Activated CD4-positive, alpha-beta T cell treated with anti-CD3 and anti-CD28 coated beads for 24 hours (primary cell): ENCODE measurements around the gene PRKCD.

Experiments used
- DNase-seq, 2 donors: peaks; one replicate each; pipeline ENCODE4 v3.0.0-alpha.2; 2020; ENCODE audit warnings: low read depth in 2 of 2

Gene PRKCD

DNA sequence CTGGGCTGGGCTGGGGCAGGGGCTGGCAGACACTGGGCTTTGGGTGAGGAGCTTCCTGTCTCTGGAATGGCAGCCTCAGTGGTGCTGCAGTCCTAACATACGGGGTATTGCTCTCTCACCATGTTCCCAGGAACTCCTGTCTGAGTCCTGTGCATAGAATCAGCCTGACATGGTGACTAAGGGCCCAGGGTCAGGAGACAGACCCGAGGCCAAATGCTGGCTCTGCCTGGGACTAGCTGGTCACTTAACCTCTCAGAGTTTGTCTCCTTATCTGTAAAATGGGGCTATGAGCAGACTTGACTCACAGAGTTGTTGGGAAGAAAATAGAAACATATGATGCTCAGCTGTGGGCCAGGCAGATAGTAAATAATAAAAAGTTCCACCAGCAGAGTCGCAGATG, 28.3 kb downstream of the PRKCD start:
- DNase-seq, result no peak

DNA sequence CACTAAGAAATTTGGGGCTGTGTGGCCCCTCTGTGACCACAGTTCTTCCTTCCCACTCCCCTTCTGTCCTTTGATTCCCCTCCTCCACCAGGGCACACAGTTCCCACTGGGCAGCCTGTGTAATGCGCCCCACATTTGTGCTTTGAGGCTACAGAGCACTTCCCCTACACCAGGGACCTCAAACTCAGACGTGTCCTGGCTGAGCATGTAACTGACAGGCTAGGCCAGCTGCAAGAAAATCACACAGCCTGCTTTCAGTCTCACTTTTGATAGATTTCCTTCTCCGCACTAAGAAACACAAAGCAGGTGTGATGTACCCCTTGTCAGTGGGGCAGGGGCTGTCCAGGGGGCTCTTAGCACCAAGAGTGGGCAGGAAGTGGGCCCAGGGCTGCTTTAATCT, 29.6 kb downstream of the PRKCD start:
- no peak for DNase-seq

DNA sequence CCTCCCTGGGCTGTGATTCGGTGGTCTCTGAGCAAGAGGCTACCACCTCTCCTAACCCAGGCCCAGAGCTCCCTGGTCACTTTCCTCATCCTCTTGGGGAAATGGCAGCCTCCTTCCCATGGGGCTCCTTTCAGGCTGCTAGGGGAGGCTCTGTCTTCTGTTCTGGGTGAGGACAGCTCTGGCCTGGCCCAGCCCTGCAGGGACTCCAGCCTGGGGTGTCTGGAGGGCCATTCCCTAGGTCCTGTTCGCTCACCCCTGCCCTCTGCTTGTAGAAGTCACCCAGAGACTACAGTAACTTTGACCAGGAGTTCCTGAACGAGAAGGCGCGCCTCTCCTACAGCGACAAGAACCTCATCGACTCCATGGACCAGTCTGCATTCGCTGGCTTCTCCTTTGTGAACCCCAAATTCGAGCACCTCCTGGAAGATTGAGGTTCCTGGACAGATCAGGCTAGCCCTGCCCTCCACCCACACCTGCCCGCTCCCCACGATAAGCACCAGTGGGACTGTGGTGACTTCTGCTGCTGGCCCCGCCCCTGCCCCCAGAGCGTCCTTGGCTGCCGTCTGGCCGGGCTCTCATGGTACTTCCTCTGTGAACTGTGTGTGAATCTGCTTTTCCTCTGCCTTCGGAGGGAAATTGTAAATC, 30.9 kb downstream of the PRKCD start:
- DNase-seq, result no peak

DNA sequence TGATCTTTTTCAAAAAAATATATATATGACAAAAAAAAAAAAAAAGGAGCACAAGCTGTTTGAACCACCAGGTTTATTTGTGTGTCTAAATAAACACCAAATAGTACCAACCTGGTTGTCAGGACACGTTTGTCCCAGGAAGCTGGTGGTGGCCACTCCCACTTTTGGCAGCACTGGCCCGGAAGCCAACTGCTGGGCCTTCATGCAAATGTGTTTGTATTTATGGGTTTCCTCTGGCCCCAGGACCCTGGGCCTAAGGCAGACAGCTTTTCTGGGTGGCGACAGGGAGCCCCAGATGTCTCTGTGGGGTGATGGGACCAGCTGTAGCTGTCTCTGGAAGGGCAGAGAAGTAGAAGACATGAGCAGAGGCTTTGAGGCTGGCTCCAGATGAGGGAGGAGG, 31.6 kb downstream of the PRKCD start:
- no peak for DNase-seq

DNA sequence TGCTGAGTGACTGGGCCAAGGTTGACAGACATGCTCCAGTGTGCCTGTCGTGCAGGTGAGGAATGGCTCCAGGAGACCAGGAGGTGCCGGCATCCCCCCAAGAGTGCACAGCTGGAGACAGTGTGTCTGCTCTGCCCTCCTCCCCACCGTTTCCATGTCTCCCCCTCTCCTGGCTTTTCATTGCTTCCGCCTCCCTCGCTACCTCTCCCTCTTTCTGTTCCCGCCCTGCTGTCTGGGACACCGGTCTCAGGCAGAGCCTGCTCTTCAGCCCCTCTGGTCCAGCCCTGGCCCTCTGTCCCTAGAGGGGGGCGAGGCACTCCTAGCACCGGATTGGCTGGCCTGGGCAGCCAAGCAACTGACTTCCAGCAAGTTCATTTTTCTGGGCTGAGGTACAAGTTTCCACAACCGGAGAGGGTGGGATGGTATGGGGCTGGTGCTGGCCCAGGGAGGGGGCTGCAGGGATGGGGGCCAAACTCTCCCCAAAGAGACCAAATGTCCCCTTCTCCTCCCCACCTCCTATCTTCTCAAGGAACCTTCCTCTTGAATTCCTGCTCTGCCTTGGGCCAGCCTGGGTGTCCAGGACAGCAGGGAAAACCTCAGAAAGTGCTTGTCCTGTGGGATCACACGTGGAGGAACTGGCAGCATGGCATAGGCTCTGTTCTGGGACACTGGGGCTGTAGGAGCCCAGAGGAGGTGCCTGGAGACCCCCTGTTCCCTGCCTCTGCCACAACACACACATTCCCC, 32.6 kb downstream of the PRKCD start:
- no peak for DNase-seq

DNA sequence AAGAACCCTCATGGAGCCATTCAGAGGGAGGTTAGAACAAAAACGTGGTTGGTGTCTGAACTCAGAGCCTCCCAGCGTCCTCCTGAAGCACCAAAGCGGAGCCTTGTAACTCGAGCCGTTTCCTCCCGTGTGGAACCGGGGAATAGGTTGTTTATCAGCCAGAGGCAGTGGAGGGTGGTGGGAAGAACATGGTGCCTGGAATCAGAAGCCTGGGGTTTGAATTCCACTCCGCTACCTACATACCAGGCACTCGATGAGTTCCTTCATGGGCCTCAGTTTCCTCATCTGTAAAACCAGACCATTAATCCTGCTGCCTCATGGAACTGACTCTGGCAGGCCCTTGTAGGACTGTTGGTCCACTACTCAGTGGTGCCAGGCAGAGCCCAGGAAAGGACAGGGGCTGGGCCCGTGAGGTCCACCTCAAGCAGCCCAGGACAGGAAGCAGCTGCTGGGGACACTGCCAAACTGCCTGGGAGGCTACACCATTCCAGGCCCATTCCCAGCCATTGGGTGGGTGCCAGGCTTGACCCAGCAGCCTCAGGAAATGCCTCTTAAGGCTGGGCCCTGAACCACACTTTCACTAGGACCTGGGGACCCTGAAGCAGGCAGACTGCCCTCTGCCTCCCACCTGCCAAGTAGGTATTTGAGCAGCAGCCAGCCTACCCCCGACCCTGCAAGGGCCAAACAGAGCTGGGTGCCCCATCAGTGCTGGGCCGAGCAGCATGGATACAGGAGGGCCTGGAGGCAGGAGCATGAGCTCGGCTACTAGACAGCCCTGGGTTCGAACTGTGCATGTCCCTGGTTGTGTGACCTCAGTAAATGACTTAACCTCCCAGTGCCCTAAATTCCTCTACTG, 33.4 kb downstream of the PRKCD start:
- DNase-seq, result no peak

DNA sequence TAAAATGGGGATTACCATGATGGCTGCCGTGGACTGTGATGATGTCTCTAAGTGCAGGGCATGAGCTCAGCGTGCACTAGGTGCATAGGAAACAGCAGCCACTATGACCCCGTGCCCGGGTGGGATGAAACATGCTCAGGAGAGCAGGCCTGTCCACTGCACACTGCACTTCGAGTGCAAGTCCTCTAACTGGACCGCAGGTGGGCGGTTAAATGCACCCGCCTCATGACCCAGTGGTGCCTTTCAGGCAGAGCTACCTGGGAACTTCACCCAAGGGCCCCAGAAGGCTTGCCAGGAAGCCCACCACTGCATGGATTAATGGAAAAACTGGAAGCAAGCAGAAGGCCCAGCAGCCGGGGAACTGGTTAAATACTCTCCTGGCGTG, 34.0 kb downstream of the PRKCD start:
- no peak for DNase-seq

DNA sequence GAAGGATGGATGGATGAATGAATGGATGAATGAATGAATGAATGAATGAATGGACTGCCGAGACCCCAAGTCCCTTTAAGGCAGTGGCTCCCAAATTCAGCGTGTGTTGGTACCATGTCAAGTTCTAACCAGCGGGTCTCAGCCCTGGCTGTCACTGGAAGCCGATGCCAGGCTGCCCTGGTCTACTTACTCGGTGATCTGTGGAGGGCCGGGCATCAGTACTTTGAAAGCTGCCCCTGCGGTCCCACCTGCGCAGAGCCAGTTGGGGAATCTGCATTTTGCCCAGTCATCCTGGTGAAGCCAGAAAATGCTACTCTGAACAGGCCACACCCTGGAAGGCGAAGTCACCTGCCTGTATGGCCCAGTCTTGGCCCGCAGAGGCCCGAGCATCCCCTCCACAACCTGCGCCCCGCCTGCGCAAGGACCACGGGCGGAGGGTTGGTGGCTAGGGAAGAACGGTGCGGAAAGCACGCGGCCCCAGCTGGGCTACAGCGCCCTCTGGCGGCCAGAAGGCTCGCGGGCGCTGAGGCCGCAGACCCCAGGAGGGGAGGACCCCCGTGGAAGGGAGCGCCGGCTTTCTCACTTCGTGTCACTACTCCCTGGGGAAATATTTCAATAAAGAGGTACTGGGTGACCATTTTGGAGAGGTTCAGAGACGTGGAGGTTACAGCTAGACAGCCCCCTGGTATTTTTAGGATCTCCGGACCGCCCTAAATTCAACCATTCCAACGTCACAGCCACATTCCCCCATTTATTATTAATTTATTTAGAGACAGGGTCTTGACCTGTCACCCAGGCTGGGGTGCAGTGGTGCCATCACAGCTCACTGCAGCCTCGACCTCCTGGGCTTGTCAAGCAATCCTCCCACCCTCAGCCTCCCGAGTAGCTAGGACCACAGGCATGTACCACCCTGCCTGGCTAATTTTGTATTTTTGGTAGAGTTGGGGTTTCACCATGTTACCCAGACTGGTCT, 34.9 kb downstream of the PRKCD start:
- peak; percentile 40 to 52 for DNase-seq

DNA sequence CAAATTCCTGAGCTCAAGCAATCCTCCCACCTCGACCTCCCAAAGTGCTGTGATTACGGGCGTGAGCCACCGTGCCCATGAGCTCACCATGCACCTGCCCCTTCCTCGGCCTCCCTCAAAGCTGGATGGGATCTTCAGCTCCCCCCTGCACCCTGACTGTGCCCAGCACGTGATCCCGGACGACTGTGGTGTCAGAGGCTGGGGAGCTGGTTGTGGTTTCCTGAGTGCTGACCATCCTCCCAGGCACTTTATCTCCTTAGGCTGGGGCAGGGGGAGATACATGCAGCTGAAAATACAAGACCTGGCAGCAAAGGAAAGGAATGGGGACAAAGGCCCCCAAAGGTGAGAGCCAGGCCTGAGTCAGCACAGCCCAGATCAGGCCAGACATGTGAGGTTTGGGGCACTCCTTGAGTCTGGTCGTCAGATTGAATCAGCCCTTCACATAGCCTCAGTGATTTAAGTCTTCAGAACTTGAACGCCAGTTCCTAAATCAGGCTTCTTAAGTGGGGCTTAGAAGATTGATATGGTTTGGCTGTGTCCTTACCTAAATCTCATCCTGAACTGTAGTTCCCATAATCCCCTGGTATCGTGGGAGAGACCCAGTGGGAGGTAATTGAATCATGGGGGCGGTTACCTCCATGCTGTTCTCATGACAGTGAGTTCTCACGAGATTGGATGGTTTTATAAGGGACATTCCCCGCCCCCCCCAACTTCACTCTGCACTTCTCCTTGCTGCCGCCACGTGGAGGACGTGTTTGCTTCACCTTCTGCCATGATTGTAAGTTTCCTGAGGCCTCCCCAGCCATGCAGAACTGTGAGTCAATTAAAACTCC, 35.8 kb downstream of the PRKCD start:
- DNase-seq, result peak; percentile 24 to 31

DNA sequence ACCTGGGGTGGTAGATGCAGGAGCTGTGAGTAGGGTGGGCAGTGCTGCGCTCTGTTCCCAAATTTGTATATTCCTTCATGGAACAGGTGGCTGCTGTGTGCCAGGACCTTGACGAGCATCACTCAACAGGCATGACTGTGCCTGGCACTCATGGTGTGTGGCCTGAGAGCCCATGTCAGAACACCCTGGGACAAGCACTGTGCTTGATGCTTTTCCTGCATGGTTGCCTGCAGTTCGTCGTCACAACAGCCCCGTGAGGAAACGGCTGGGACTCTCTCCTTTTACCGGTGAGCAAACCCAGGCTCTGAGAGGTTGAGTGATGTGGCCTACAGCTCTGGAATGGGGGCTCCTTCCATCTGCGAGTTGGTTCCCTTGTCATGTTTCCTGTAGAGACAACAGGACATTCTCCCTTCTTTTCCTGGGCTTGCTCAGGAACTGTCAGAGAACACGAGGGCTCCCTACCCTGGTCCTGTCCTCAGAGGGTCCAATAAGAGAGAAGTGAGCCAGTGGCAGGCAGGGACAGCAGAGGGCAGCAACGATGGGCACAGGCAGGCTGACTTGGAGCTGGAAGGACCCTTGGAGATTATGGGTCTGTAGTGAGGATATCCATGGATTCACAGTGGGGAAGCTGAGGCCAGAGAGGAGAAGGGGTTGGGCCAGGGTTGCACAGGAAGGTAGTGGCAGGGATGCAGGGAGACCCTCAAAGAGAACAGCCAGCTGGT, 37.4 kb downstream of the PRKCD start:
- no peak for DNase-seq

DNA sequence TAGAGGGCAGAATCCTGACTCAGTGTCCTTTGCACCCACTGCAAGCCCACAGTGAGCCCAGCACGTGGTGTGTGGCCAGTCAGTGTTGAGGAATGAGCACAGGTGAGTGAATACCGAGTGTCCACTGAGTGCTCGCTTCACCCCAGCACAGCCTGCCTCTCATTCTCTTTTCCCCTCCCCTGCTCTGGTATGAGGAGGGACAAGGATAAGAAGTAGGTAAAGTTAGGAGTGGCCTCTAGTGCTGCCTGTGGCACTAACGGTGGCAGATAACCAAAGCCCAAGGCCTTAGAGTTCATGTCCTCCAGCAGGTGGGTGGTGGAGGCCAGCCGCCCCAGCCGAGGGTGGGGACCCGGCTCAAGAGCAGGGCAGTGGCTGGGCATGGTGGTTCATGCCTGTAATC, 38.0 kb downstream of the PRKCD start:
- no peak for DNase-seq

DNA sequence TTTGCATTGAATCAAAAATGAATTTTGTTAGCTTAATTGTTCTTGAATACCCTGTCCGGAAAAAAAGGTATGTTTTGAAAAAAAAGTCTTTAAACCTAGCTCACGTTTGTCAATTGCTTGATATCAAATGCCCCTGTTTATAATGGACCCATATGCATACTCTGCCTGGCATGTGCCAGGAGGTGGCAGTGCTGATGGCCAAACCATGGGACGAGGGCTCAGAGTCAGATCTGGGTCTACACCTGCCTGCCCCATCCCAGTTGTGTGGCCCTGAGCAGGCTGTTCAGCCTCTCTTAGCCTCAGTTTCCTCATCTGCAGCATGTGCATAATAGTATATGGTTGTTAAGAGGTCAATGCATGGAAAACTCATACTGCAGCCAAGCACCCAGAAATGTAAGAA, 38.8 kb downstream of the PRKCD start:
- no peak for DNase-seq

DNA sequence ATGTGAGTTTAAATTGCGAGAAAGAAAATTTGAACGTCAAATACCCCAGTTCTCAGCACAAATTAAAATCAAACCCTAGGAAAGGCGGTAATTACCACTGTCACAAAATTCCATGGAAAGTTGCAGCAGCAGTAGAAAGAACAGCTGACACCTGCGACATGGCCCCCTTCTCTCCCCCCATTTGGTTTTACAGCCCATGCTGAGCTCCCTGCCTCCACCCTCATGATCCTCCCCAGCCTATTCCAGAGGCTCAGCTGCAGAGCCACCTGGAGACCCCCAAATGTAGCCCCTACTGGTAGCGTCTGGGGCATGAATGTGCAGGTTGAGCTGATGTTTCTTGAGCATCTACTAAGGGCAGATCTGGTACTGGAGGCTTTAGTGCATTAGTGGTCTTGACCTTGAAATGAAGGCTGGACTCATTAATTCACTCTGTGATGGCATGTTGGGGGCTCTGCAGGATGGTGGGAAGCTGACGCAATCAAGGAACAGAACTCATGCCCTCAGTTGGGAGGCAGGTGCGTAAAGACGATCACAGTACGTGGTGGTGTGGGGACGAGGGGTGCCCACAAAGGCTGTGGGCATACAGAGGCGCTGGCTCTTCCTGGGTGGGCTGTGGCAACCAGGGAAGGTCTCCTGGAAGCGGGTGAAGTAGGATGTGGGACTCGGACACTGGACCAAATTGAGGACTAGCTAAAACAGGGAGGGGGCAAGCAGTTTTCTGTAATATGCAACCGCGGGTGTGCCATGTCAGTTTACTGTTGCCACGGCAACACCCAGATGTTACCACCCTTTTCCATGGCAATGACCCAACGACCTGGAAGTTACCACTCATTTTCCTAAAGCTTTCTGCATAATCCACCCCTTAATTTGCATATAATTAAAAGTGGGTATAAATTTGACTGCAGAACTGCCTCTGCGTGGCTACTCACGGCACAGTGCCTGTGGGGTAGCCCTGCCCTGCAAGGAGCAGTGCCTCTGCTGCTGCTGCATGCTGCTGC, 39.8 kb downstream of the PRKCD start:
- DNase-seq, result no peak

DNA sequence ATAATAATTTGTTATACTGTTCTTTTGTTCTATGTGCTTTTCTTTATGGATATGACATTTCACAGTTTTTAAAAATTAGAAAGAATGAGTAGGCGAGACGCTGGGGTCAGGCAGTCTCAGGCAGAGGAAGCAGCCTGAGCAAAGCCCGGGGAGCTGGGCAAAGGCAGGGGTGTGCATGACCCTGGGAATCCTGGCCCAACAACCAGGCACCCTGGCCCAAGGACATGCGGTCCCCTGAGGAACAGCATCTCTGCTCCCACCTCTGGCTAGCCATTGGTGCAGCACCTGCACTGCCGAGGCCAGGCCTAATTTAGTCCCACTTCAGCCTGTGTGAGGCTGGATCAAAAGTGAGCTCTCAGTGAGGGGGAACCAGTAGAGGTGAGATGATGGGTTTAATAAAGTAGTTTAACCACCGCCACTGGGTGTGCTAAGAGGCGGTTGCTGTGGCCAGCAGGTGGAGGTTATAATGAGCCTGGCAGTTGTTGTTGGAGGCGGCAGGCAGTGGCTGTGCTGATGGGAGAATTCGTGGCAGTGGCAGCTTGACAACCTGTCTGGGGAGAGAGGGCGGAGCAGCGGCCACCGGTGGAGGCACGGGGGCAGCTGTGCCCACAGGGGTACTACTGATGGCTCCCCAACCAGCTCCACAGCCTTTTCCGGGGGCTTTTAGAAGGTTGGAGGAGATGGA, 41.5 kb downstream of the PRKCD start:
- no peak for DNase-seq

DNA sequence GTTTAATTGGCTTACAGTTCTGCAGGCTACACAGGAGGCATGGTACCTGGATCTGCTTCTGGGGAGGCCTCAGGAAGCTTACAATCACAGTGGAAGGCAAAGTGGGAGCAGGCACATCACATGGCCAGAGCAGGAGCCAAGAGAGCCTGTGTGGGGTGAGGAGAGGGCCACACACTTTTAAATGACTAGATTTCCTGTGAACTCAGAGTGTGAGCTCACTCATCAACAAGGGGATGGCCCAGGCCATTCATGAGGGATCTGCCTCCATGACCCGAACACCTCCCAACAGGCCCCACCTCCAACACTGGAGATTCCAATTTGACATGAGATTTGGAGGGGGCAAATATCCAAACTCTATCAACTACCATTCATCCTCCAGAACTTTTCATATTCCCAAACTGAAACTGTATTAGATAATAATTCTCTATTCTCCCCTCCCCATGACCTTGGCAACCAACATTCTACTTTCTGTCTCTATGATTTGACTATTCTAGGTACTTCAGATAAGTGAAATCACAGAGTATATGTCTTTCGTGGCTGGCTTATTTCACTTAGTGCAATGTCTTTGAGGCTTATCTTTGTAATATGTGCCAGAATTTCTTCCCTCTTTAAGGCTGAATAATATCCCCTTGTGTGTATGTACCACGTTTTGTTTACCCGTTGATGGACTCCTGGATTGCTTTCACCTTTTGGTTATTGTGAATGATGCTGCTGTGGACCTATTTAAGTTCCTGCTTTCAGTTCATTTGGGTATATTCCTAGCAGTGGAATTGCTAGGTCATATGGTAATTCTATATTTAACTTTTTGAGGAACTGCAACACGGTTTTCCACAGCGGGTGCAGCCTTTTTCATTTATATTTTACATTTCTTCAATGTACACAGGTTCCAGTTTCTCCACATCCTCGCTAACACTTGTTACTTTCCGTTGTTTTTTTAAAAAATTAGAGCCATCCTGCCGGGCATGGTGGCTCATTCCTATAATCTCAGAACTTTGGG, 51.0 kb downstream of the PRKCD start:
- DNase-seq, result no peak

DNA sequence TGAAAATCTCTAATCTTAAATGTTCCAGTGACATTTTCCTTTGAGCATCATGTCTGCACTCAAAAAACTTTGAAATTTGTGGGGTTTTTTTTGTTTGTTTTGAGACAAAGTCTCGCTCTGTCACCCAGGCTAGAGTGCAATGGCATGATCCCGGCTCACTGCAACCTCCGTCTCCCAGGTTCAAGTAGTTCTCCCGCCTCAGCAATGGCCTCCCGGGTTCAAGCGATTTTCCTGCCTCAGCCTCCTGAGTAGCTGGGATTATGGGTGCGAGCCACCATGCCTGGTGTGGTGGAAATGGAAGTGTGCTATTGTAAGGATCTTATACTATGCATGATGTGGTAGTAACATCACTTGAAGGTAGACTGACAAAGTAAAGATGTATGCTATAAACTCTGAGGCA, 52.3 kb downstream of the PRKCD start:
- no peak for DNase-seq

DNA sequence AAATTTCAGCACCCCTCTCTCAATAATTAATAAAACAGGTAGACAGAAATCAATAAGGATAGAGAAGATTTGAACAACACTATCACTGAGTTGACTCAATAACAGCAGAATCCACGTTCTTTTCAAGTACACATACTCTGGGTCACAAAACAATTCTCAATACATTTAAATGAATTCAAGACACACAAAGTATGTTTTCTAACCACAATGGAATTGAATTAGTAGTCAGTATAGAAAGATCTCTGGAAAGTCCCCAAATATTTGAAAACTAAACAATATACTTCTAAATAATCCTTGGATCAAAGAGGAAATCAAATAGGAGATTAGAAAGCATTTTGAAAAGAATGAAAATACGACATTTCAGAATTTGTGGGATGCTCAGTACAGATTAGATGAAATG, 54.8 kb downstream of the PRKCD start:
- no peak for DNase-seq
